OCI-LY1 (cell line): ENCODE measurements around the gene FEZ2.

ENCODE experiments used
- CTCF ChIP-seq: fragments of 200-600 bp; sonication (generic), shearing (Covaris generic); IDR thresholded peaks from 2 replicates; pipeline ENCODE4 v1.5.1; 2017; ENCODE audit warnings: mild to moderate bottlenecking, antibody characterized with exemption, low read length, moderate library complexity, mixed read lengths
- EZH2 ChIP-seq: fragments of 200-600 bp; sonication (generic), shearing (Covaris generic); IDR thresholded peaks from 2 replicates; pipeline ENCODE4 v1.8.0; 2017; ENCODE audit warnings: borderline replicate concordance, mixed run types, mild to moderate bottlenecking, antibody characterized with exemption, low read length, moderate library complexity, mixed read lengths

DNA sequence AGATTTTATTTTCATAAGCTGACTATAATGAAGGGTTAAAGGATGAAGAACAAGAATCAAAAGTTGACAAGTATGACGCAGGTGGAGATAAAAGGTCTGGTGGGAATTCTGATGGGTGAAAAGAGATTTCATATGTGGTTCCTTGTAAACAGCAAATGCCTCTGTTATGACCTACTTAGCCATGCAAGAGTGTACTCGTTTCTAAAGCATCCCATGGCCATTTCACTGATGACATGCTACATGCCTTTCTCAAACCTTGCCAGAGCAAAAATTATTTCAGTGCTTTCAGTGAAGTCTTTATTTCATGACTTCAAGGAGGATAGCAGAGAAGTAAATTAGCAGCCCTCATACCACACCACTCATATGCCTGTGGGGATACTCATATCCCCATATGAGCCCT lies 71.7 kb downstream of the FEZ2 start:
- TF ChIP-seq CTCF = no peak
- no peak for TF ChIP-seq EZH2
